Endothelial cell of umbilical vein (primary cell): ENCODE measurements around the gene NUMBL. TPM values are rescaled to one million over a fixed set of nuclear protein-coding genes. Genes with fewer than 3 reads are reported as not detected.

ENCODE experiments used
- BruUV-seq: library from RNA; stranded (reverse); fragments of 400-500 nt; replicated peaks from 2 replicates; lab custom pipeline; 2021; lab: Mats Ljungman, UMichigan
- CTCF ChIA-PET: fragments of 300-600, 350-600 bp; sonication (Branson Sonifier 250); formaldehyde crosslinking; loops from one replicate; lab custom pipeline; 2021; ENCODE audit warnings: antibody characterized with exemption, inconsistent platforms; lab: Charles Lee
- POLR2A ChIA-PET: fragments of 300-600, 350-600 bp; sonication (Branson Sonifier 250); formaldehyde crosslinking; loops from one replicate; lab custom pipeline; 2021; ENCODE audit warnings: antibody characterized with exemption, inconsistent platforms; lab: Charles Lee
- DNase-seq: peaks from one replicate; pipeline ENCODE4 v3.0.0-alpha.2; 2011; ENCODE audit warnings: low read depth, low spot score
- FAIRE-seq: peaks from 2 replicates; lab custom pipeline; 2011; peaks lifted over from hg19 to GRCh38; lab: Jason Lieb, UNC
- H2AFZ ChIP-seq: 2 replicates; pipeline ENCODE4 v1.6.0; 2012; ENCODE audit warnings: low read depth, low read length, control low read depth, inconsistent platforms
- H3K27ac ChIP-seq: 2 replicates; pipeline ENCODE4 v1.5.1; 2011; ENCODE audit warnings: low read depth, mild to moderate bottlenecking, control low read depth, low read length, moderate library complexity; ENCODE audit not compliant: insufficient read depth
- H3K27me3 ChIP-seq, 2 experiments: 2 replicates each; pipeline versions ENCODE4 v1.6.0 to v1.6.1; 2011; ENCODE audit warnings: low read length in 2 of 2, mixed read lengths in 1 of 2; ENCODE audit not compliant: control insufficient read depth in 2 of 2, insufficient read depth in 2 of 2
- H3K36me3 ChIP-seq, 2 experiments: 2 replicates in 1 of 2; 3 replicates in 1 of 2; pipeline ENCODE4 v1.5.1; 2011; ENCODE audit warnings: low read length in 2 of 2, mild to moderate bottlenecking in 1 of 2, moderate library complexity in 1 of 2; ENCODE audit not compliant: control insufficient read depth in 2 of 2, insufficient read depth in 2 of 2; ENCODE audit errors: extremely low read depth in 1 of 2
- H3K4me1 ChIP-seq: 3 replicates; pipeline ENCODE4 v1.5.1; 2011; ENCODE audit warnings: mild to moderate bottlenecking, low read length; ENCODE audit not compliant: control insufficient read depth, insufficient read depth; ENCODE audit errors: extremely low read depth
- H3K4me2 ChIP-seq: 2 replicates; pipeline ENCODE4 v1.6.1; 2011; ENCODE audit warnings: low read length, control low read depth, mixed read lengths; ENCODE audit not compliant: insufficient read depth
- H3K4me3 ChIP-seq, 3 experiments: fragments of 200-600 bp in 1 of 3; sonication (generic), shearing (Covaris generic) in 1 of 3; replicated peaks in 1 of 3; 2 replicates each; pipeline ENCODE4 v1.5.1; 2011 to 2016; ENCODE audit warnings: control low read depth in 3 of 3, low read length in 3 of 3, mild to moderate bottlenecking in 2 of 3, inconsistent platforms in 1 of 3, low read depth in 1 of 3, moderate library complexity in 1 of 3; ENCODE audit not compliant: insufficient read depth in 1 of 3
- H3K79me2 ChIP-seq: 2 replicates; pipeline ENCODE4 v1.6.0; 2012; ENCODE audit warnings: low read length, inconsistent platforms; ENCODE audit not compliant: control insufficient read depth, insufficient read depth
- H3K9ac ChIP-seq: replicated peaks from 2 replicates; pipeline ENCODE3; 2011; ENCODE audit warnings: low read length, control low read depth; ENCODE audit not compliant: insufficient read depth; ENCODE audit errors: extremely low read depth
- H3K9me1 ChIP-seq: replicated peaks from 3 replicates; pipeline ENCODE4 v1.6.0; 2011; ENCODE audit warnings: mild to moderate bottlenecking, low read length; ENCODE audit not compliant: control insufficient read depth, insufficient read depth; ENCODE audit errors: extremely low read depth
- H3K9me3 ChIP-seq: replicated peaks from 2 replicates; pipeline ENCODE4 v1.5.1; 2012; ENCODE audit warnings: low read length, inconsistent platforms; ENCODE audit not compliant: control insufficient read depth, insufficient read depth
- H4K20me1 ChIP-seq: replicated peaks from 2 replicates; pipeline ENCODE3; 2011; ENCODE audit warnings: mild to moderate bottlenecking, low read length; ENCODE audit not compliant: control insufficient read depth, insufficient read depth; ENCODE audit errors: extremely low read depth
- EZH2 ChIP-seq: IDR thresholded peaks from 2 replicates; pipeline ENCODE4 v1.6.1; 2012; ENCODE audit warnings: borderline replicate concordance, low read depth, mild to moderate bottlenecking, moderate library complexity, low read length, inconsistent platforms; ENCODE audit not compliant: severe bottlenecking
- FOS ChIP-seq: IDR thresholded peaks from 2 replicates; pipeline ENCODE4 v1.6.1; 2011; ENCODE audit warnings: mild to moderate bottlenecking, low read length, moderate library complexity, borderline replicate concordance; ENCODE audit not compliant: insufficient read depth
- GATA2 ChIP-seq: IDR thresholded peaks from 2 replicates; pipeline ENCODE4 v1.7.0; 2011; ENCODE audit warnings: low read depth, mild to moderate bottlenecking, moderate library complexity, mixed read lengths, low read length; ENCODE audit not compliant: insufficient read length, insufficient read depth
- JUN ChIP-seq: IDR thresholded peaks from 2 replicates; pipeline ENCODE4 v1.6.1; 2011; ENCODE audit warnings: borderline replicate concordance, low read depth; ENCODE audit not compliant: insufficient read length, insufficient read depth
- MYC ChIP-seq: IDR thresholded peaks from one replicate; pipeline ENCODE4 v1.6.1; 2011; ENCODE audit warnings: mild to moderate bottlenecking, low read depth, low read length
- POLR2A ChIP-seq: IDR thresholded peaks from 2 replicates; pipeline ENCODE4 v1.6.1; 2012; ENCODE audit warnings: low read depth, mild to moderate bottlenecking, control low read depth, low read length
- POLR2AphosphoS5 ChIP-seq: IDR thresholded peaks from 2 replicates; pipeline ENCODE4 v1.6.1; 2012; ENCODE audit warnings: low read depth, mild to moderate bottlenecking, control low read depth, low read length, moderate library complexity; ENCODE audit not compliant: insufficient read depth
- dilution Hi-C: fragments of 300-500 bp; cut with MboI; formaldehyde crosslinking; loops from one replicate; pipeline ENCODE4 v1.15.0; 2019; ENCODE audit warnings: low sequenced_read_pairs; ENCODE audit not compliant: extremely low pct_ligation_motif_present
- intact Hi-C: fragments of 100-400 bp; cut with micrococcal nuclease; formaldehyde crosslinking; loops from one replicate; pipeline ENCODE4 v1.10.0; 2022
- polyA plus RNA-seq, 4 experiments: library from polyadenylated mRNA; depleted of rRNA in 3 of 4; stranded (reverse) in 3 of 4; unstranded in 1 of 4; fragments of >200 nt; gene quantifications; 2 replicates each; pipeline versions ENCODE4 v1.2.1 to v1.2.3, GENCODE V29; 2011 to 2012; ENCODE audit warnings: missing spikeins in 1 of 4
- total RNA-seq: library from RNA; stranded (reverse); gene quantifications from 2 replicates; pipeline ENCODE4 v1.2.3, GENCODE V29; 2021
- TF ChIP-seq, protein P1 (sequence below): IDR thresholded peaks from 2 replicates; pipeline ENCODE4 v1.6.1; 2011; ENCODE audit not compliant: insufficient read depth, insufficient read length
- TF ChIP-seq, protein P2 (sequence below), 2 donors: IDR thresholded peaks; 1 replicate in 1 of 2; 2 replicates in 1 of 2; pipeline ENCODE4 v1.5.1; 2011; ENCODE audit warnings: low read length in 2 of 2, mild to moderate bottlenecking in 2 of 2, moderate library complexity in 2 of 2, control low read depth in 1 of 2, inconsistent platforms in 1 of 2, low read depth in 1 of 2; ENCODE audit not compliant: insufficient read depth in 1 of 2; ENCODE audit errors: extremely low read depth in 1 of 2

Gene NUMBL
- total and polyA plus RNA-seq, 2 donors (not counting 3 experiments of a cell fraction or from before 2014, with no cell fraction given) = 21.5 to 46.7 TPM

DNA sequence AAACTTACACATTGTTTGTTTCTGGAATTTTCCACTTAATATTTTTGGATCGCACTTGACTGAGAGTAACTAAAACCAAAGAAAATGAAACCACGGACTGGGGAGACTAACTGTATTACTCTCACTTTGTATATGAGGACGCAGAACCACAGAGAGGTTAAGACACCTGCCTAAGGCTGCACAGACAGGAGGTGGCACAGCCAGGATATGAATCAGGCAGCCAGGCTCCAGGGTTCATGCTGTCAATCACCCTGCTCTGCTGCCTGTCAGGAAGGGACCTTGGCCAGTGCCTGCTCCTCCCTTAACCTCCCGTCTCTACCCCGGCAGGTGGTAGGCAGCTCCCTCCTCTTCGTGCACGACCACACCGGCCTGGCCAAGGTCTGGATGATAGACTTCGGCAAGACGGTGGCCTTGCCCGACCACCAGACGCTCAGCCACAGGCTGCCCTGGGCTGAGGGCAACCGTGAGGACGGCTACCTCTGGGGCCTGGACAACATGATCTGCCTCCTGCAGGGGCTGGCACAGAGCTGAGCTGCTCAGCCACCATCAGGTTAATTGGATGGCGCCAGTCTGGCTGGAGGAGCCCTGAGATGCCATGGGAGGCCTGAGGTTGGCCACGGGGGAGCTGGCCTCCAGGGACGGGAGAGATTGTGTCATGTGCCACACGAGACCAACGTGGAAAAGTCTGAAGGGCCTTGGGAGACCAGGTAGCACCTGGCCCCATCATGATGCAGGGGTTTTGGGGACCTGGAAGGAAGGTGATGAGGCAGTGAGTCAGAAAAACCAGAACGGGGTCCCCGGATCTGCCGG is 48.8 kb upstream of the NUMBL start:
- no peak overlapping the region for H3K9ac ChIP-seq
- no peaks in the 10 kb centered on the region for H4K20me1 ChIP-seq
- no peaks in the 10 kb centered on the region for H3K4me1 ChIP-seq
- DNase-seq = no peak
- no peak overlapping the region for H3K4me3 ChIP-seq
- no TSS peak for BruUV-seq
- no peaks in the 10 kb centered on the region for H3K27me3 ChIP-seq
- no peak for FAIRE-seq
- no peak overlapping the region for H3K27ac ChIP-seq
- H3K79me2 ChIP-seq = no peaks in the 10 kb centered on the region
- ChIA-PET POLR2A (no interaction called here), CTCF (no interaction called here)
- no peaks in the 10 kb centered on the region for H3K9me1 ChIP-seq
- TF ChIP-seq, protein P1, sequence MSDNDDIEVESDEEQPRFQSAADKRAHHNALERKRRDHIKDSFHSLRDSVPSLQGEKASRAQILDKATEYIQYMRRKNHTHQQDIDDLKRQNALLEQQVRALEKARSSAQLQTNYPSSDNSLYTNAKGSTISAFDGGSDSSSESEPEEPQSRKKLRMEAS = no peak
- TF ChIP-seq JUN (no peak), FOS (no peak), MYC (no peak), GATA2 (no peak), POLR2AphosphoS5 (no peak), POLR2A (no peak), EZH2 (no peak)
- TF ChIP-seq, protein P2, sequence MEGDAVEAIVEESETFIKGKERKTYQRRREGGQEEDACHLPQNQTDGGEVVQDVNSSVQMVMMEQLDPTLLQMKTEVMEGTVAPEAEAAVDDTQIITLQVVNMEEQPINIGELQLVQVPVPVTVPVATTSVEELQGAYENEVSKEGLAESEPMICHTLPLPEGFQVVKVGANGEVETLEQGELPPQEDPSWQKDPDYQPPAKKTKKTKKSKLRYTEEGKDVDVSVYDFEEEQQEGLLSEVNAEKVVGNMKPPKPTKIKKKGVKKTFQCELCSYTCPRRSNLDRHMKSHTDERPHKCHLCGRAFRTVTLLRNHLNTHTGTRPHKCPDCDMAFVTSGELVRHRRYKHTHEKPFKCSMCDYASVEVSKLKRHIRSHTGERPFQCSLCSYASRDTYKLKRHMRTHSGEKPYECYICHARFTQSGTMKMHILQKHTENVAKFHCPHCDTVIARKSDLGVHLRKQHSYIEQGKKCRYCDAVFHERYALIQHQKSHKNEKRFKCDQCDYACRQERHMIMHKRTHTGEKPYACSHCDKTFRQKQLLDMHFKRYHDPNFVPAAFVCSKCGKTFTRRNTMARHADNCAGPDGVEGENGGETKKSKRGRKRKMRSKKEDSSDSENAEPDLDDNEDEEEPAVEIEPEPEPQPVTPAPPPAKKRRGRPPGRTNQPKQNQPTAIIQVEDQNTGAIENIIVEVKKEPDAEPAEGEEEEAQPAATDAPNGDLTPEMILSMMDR (IDR thresholded peaks at IDR 0.05; ENCODE audit: extremely low read depth in 1 of 2, insufficient read depth in 1 of 2, low read depth in 1 of 2, low read length in 2 of 2) = no peak
- dilution Hi-C loops = no loop called here
- no peak overlapping the region for H2AFZ ChIP-seq
- no peaks in the 10 kb centered on the region for H3K9me3 ChIP-seq
- H3K36me3 ChIP-seq = peaks cover 9 to 26% of the 10 kb centered on the region in 2 experiments
- intact Hi-C loops = no loop called here
- H3K4me2 ChIP-seq = no peak overlapping the region
